Measurements from ENCODE around the gene PSME1.

The PSME1 gene

DNA sequence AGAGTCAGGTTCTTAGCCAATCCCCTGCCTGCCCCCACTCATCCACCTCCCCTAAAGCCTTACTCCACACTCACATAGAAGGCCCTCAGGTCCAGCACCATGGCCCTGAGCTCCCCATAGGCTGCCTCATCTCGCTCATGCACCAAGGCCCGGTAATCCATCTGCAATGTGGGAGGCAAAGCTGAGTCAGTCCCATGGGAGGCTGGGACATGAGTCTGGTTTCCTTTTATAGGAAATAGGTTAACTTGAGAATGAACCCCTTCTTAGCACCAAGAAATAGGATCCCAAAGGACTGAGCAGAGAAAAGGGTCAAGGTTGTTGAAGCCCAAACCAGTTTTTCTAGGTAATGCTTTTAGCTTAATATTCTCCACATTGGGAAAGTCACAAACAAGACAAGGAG, 7.5 kb downstream of the PSME1 start:
- FAIRE-seq (no peak), DNase-seq (ENCODE audit: insufficient read length) (no peak)
- TF ChIP-seq POLR2AphosphoS5 (IDR thresholded peaks at IDR 0.05; ENCODE audit: low read depth, low read length) (no peak), TAF1 (IDR thresholded peaks at IDR 0.05; ENCODE audit: borderline replicate concordance, low read depth, low read length) (no peak)

DNA sequence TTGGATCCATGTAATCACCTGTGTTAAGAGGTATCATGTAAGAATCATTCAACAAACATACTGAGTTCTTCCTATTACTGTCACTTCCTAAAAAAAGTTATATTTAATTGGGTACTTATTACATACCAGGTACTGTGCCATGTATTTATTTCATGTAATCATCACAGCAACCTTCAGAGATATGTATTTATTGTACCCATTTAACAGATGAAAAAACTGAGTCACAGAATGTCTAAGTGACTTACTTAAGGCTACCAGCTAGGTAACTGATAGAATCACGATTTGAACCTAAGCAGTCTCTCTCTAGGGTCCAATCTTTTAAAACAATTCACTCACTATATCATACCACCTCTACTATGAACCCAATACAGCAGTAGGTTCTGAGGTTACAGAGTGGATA, 8.5 kb downstream of the PSME1 start:
- FAIRE-seq: no peak

DNA sequence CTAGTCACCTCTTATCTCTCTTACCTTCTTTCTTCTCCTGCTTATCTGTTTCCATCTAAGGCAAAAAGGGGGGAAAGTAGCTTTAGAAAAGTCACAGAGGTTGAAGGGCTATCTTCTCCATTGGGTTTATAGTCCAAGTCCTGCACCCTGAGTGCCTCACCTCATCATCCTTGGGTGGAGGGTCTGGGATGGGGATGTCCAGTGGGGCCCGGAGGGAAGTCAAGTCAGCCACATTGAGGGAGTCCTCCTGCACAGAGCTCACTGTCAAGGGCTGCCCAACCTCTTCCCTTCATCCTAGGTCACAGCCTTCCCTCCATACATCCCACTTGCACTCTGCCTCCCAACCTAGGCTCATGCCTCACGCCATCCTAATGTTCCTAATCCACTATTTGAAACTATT, 9.2 kb downstream of the PSME1 start:
- no peak for DNase-seq (ENCODE audit: insufficient read length)
- FAIRE-seq: no peak
- TF ChIP-seq POLR2A (IDR thresholded peaks at IDR 0.05; ENCODE audit: low read depth, low read length): no peak
- TF ChIP-seq POLR2AphosphoS5 (IDR thresholded peaks at IDR 0.05; ENCODE audit: low read depth, low read length): no peak
- TF ChIP-seq TAF1 (IDR thresholded peaks at IDR 0.05; ENCODE audit: borderline replicate concordance, low read depth, low read length): no peak

More for the DNA sequence above, 8.5 kb downstream of the PSME1 start:
- TF ChIP-seq TAF1 (IDR thresholded peaks at IDR 0.05; ENCODE audit: borderline replicate concordance, low read depth, low read length): no peak
- no peak for TF ChIP-seq POLR2AphosphoS5 (IDR thresholded peaks at IDR 0.05; ENCODE audit: low read depth, low read length)
- no peak for TF ChIP-seq POLR2A (IDR thresholded peaks at IDR 0.05; ENCODE audit: low read depth, low read length)
- no peak for DNase-seq (ENCODE audit: insufficient read length)

DNA sequence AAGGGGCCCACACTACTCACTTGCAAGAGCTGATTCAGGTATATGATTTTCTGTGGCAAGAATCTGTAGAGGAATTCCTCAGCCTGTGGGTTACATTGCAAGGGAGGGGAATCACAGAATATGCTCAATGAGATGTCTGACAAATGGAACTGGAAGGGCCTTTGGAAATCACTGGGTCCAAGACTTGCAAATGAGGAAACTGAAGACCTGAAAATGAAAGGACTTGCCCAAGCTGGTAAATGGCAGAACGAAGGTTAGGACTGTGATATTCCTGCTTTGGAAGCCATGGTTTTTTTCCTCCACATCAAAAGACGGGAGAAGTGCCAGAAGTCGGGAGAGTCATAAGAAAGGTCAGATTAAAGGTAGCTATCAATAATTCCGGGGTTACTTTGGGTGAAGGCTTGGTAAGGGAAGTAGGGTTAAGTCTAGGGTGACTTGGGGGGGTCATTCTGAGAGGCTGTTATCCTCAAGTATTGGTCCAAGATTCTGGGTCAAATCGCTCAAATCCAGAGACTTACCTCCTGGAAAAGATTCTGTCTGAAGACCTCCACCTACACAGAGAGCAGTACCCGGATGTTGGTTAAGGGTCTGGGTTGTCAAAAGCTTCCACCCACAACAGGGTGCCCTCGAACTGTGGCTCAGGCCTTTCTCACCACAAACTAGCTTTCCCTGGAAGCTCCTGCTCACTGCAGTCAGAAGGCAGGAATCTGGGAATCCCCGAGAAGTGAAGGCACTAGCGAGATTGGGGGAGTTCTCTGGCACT, 9.9 kb downstream of the PSME1 start:
- DNase-seq (ENCODE audit: insufficient read length): no peak
- TF ChIP-seq TAF1 (IDR thresholded peaks at IDR 0.05; ENCODE audit: borderline replicate concordance, low read depth, low read length) (no peak), POLR2AphosphoS5 (IDR thresholded peaks at IDR 0.05; ENCODE audit: low read depth, low read length) (no peak), POLR2A (IDR thresholded peaks at IDR 0.05; ENCODE audit: low read depth, low read length) (no peak)
- no peak for FAIRE-seq

DNA sequence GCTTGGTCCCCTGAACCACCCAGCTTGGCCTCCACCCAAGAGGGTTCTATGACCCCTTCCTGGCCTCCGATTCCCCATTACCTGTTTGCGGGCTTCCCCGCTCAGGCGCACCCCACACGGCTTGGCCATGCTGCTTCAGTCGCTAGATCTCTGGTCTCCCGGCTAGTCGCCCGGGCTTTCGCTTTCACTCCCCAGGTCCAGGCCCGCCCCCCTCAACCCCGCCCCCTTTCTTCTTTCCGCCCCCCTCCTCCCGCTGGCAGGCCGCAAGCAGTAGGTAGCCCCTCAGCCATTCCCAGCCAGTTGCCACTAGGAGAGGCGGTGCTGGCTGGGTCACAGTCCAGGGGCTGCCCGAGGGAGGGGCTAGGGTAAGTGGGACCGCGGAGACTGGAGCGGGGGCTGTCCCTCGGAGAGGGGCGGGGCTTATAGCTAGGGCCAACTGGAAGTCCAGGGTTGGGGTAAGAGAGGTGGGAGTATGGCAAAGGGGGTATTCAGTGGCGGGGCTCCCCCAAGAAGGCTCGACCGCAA, 10.5 kb downstream of the PSME1 start, which contains the start of gene PSME2:
Gene PSME2, minus strand, starts transcription at position 158 of the 525 bp plus-strand sequence. Its CDS starts 29 bp downstream, at position 129.
- FAIRE-seq: no peak
- peak; percentile 93 for DNase-seq (ENCODE audit: insufficient read length)
- 0 out of 2 replicates have a peak, but pooled peaks have one; percentile 66 for TF ChIP-seq TAF1 (IDR thresholded peaks at IDR 0.05; ENCODE audit: borderline replicate concordance, low read depth, low read length)
- peak; percentile 78 for TF ChIP-seq POLR2A (IDR thresholded peaks at IDR 0.05; ENCODE audit: low read depth, low read length)
- peak; percentile 81 for TF ChIP-seq POLR2AphosphoS5 (IDR thresholded peaks at IDR 0.05; ENCODE audit: low read depth, low read length)

DNA sequence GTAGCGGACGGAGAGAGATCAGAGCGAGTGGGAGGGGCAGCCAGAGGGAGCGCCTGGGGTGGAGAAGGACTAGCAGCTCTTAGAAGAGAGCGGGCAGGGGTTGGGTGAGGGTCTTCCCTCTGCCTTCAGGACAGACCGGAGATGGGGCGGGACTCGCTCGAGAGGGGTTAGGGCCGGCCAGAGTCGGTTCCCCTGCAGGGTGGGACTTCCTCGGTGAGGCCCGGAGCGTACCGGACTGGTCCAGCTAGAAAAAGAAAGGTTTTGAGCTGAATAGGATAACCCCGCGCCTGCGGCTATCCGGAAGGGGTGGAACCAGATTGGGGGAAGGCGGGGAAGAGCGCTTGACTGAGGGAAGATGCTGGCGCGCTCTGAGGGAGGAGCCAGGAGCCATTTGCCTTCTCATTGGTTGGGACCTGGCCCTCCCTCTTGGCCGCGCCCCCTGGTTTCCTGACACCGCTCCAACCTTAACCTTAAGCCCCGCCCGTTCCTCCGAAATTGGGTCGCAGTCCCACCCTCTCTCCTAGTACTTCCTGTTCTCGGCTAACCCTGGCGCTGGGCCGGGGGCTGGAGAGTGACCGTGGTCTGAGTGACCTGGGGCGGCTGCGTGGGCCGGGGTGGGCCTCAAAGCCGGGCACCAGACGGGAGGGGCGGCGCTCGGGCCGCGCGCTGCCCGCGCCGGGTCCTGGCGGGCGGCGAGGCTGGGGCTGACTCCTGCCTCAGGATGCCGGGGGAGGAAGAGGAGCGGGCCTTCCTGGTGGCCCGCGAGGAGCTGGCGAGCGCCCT, 11.2 kb downstream of the PSME1 start, which contains the start of gene RNF31:
Gene RNF31, plus strand, starts transcription at position 521 of the 783 bp plus-strand sequence. Its CDS starts 201 bp downstream, at position 722.
- DNase-seq (ENCODE audit: insufficient read length) (peak; percentile 93), FAIRE-seq (peak; percentile 93)
- TF ChIP-seq TAF1 (IDR thresholded peaks at IDR 0.05; ENCODE audit: borderline replicate concordance, low read depth, low read length) (peak; percentile 41; the same call in 1 of the 2 replicates), POLR2A (IDR thresholded peaks at IDR 0.05; ENCODE audit: low read depth, low read length) (peak; percentile 69), POLR2AphosphoS5 (IDR thresholded peaks at IDR 0.05; ENCODE audit: low read depth, low read length) (peak; percentile 58)

DNA sequence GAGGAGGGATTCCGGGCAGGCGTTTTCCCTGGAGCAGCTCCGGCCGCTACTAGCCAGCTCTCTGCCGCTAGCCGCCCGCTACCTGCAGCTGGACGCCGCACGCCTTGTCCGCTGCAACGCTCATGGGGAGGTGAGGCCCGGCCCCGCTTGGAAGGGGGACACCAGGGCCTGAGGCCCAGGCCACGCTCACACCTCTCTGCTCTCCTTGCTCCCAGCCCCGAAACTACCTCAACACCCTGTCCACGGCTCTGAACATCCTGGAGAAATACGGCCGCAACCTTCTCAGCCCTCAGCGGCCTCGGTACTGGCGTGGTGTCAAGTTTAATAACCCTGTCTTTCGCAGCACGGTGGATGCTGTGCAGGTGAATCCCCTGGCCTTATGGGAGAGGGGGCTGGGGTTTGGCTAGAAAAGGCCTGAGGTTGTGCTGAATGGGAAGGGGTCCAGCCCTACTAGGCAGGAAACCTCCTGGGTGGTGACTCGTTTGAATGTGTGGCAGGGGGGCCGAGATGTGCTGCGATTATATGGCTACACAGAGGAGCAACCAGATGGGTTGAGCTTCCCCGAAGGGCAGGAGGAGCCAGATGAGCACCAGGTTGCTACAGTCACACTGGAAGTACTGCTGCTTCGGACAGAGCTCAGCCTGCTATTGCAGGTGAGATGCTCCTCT, 11.9 kb downstream of the PSME1 start:
- TF ChIP-seq TAF1 (IDR thresholded peaks at IDR 0.05; ENCODE audit: borderline replicate concordance, low read depth, low read length) (no peak), POLR2AphosphoS5 (IDR thresholded peaks at IDR 0.05; ENCODE audit: low read depth, low read length) (no peak), POLR2A (IDR thresholded peaks at IDR 0.05; ENCODE audit: low read depth, low read length) (no peak)
- DNase-seq (ENCODE audit: insufficient read length) (no peak), FAIRE-seq (no peak)

DNA sequence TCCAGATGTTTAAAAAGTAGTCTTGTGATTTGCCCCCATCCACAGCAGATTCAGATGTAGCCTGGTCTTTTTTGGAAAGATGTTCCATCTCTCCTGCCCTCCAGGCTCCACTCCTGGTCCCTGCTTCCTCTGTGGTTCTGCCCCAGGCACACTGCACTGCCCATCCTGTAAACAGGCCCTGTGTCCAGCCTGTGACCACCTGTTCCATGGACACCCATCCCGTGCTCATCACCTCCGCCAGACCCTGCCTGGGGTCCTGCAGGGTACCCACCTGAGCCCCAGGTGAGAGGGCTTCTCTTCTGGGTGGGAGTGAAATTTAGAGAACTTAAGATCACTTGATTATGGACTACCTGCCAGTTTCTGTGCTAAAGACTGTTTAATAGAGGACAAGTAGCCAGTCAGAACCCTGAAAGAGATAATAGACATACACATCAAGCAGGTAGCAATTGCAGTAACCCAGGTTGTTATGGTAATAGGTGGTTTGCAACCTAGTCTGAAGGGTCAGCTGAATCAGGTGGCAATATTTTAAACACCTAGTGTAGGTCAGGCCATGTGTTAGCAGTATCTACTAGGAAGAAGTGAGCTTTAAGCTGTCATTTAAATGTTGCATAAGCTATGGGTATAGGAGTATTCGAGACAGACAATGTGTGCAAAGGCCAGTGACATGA, 13.4 kb downstream of the PSME1 start:
- DNase-seq (ENCODE audit: insufficient read length) (no peak), FAIRE-seq (no peak)
- no peak for TF ChIP-seq POLR2A (IDR thresholded peaks at IDR 0.05; ENCODE audit: low read depth, low read length)
- no peak for TF ChIP-seq TAF1 (IDR thresholded peaks at IDR 0.05; ENCODE audit: borderline replicate concordance, low read depth, low read length)
- TF ChIP-seq POLR2AphosphoS5 (IDR thresholded peaks at IDR 0.05; ENCODE audit: low read depth, low read length): no peak

DNA sequence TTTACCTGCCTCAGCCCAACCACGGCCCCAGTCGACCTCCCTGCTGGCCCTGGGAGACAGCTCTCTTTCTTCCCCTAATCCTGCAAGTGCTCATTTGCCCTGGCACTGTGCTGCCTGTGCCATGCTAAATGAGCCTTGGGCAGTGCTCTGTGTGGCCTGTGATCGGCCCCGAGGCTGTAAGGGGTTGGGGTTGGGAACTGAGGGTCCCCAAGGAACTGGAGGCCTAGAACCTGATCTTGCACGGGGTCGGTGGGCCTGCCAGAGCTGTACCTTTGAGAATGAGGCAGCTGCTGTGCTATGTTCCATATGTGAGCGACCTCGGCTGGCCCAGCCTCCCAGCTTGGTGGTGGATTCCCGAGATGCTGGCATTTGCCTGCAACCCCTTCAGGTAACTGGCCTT, 14.1 kb downstream of the PSME1 start:
- no peak for FAIRE-seq
- TF ChIP-seq POLR2A (IDR thresholded peaks at IDR 0.05; ENCODE audit: low read depth, low read length): no peak
- TF ChIP-seq TAF1 (IDR thresholded peaks at IDR 0.05; ENCODE audit: borderline replicate concordance, low read depth, low read length): no peak
- TF ChIP-seq POLR2AphosphoS5 (IDR thresholded peaks at IDR 0.05; ENCODE audit: low read depth, low read length): no peak
- no peak for DNase-seq (ENCODE audit: insufficient read length)

DNA sequence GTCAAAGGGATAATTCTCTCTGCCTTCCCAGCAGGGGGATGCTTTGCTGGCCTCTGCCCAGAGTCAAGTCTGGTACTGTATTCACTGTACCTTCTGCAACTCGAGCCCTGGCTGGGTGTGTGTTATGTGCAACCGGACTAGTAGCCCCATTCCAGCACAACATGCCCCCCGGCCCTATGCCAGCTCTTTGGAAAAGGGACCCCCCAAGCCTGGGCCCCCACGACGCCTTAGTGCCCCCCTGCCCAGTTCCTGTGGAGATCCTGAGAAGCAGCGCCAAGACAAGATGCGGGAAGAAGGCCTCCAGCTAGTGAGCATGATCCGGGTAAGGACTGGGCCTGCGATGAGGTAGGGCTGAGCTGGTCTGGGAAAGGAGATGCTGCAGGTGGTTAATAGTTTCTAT, 14.6 kb downstream of the PSME1 start:
- no peak for DNase-seq (ENCODE audit: insufficient read length)
- no peak for FAIRE-seq
- TF ChIP-seq POLR2A (IDR thresholded peaks at IDR 0.05; ENCODE audit: low read depth, low read length) (no peak), TAF1 (IDR thresholded peaks at IDR 0.05; ENCODE audit: borderline replicate concordance, low read depth, low read length) (no peak), POLR2AphosphoS5 (IDR thresholded peaks at IDR 0.05; ENCODE audit: low read depth, low read length) (no peak)
